Naive thymus-derived CD8-positive, alpha-beta T cell (primary cell): ENCODE results near the gene STRN3. TPM values are rescaled to one million over a fixed set of nuclear protein-coding genes. Genes with fewer than 3 reads are reported as not detected.

Experiments
- ATAC-seq, 2 donors: fragments of 150-1000 bp; cut with Tn5 transposase in 1 of 2; sonication (Bioruptor Pico), chemical (Tn5 transposase) in 1 of 2; 1 replicate in 1 of 2; 2 replicates in 1 of 2; pipeline ENCODE4 v1.10.0; 2021; ENCODE audit warnings: mild to moderate bottlenecking in 2 of 2, moderate library complexity in 2 of 2
- POLR2A ChIA-PET: fragments of 350-600 bp; sonication (Branson Sonifier 250); formaldehyde crosslinking; loops from one replicate; lab custom pipeline; 2021; ENCODE audit warnings: antibody characterized with exemption; lab: Charles Lee
- DNase-seq, 10 donors: peaks; one replicate each; pipeline versions ENCODE4 v3.0.0 to v3.0.0-alpha.2; 2020 to 2022
- H3K27ac Mint-ChIP-seq, 10 donors: one replicate each; pipeline ENCODE4 v1.8.0; 2020 to 2022; ENCODE audit warnings: mild to moderate bottlenecking in 10 of 10, mixed read lengths in 10 of 10, moderate library complexity in 4 of 10, inconsistent platforms in 1 of 10
- H3K27me3 Mint-ChIP-seq, 5 donors: one replicate each; pipeline ENCODE4 v1.8.0; 2021 to 2022; ENCODE audit warnings: mixed read lengths in 5 of 5
- H3K36me3 Mint-ChIP-seq, 3 donors: one replicate each; pipeline ENCODE4 v1.8.0; 2020 to 2022; ENCODE audit warnings: mixed read lengths in 3 of 3, mild to moderate bottlenecking in 2 of 3, inconsistent platforms in 1 of 3
- H3K4me1 Mint-ChIP-seq, 4 donors: one replicate each; pipeline ENCODE4 v1.8.0; 2021 to 2022; ENCODE audit warnings: mixed read lengths in 4 of 4
- H3K4me3 Mint-ChIP-seq, 10 donors: one replicate each; pipeline ENCODE4 v1.8.0; 2020 to 2022; ENCODE audit warnings: mild to moderate bottlenecking in 10 of 10, mixed read lengths in 10 of 10, moderate library complexity in 6 of 10, inconsistent platforms in 1 of 10
- H3K9me3 Mint-ChIP-seq, 9 donors: one replicate each; pipeline ENCODE4 v1.8.0; 2020 to 2022; ENCODE audit warnings: mixed read lengths in 9 of 9, mild to moderate bottlenecking in 3 of 9, inconsistent platforms in 1 of 9, moderate library complexity in 1 of 9
- polyA plus RNA-seq, 3 donors: library from polyadenylated mRNA; unstranded; fragments of 300-500 nt; fragmentation: Illumina TruSeq; gene quantifications; one replicate each; pipeline ENCODE4 v1.2.3, GENCODE V29; 2021
- total RNA-seq, 8 experiments: library from RNA in 2 of 8; stranded (reverse) in 2 of 8; gene quantifications; one replicate each; pipeline ENCODE4 v1.2.3 and lab custom pipeline; 2021 to 2026

Gene STRN3
- total and polyA plus RNA-seq, 5 experiments from 2014 or later: 3.0 to 26.8 (median 4.8) TPM

GRCh38 chr14:30888480-30889243 is 137.5 kb downstream of the STRN3 start:
- ATAC-seq (no peak), DNase-seq (no peak)
- H3K36me3 Mint-ChIP-seq: peaks cover 0 to 2% (median 0%) of the 10 kb centered on the region in 3 donors
- H3K4me3 Mint-ChIP-seq: no peak overlapping the region
- no peaks in the 10 kb centered on the region for H3K4me1 Mint-ChIP-seq
- H3K27me3 Mint-ChIP-seq: no peaks in the 10 kb centered on the region
- no peaks in the 10 kb centered on the region for H3K9me3 Mint-ChIP-seq
- POLR2A ChIA-PET: no interaction called here
- peak overlapping the region in 3 of 10 donors; percentile 15 to 79 (median 53) for H3K27ac Mint-ChIP-seq

DNA sequence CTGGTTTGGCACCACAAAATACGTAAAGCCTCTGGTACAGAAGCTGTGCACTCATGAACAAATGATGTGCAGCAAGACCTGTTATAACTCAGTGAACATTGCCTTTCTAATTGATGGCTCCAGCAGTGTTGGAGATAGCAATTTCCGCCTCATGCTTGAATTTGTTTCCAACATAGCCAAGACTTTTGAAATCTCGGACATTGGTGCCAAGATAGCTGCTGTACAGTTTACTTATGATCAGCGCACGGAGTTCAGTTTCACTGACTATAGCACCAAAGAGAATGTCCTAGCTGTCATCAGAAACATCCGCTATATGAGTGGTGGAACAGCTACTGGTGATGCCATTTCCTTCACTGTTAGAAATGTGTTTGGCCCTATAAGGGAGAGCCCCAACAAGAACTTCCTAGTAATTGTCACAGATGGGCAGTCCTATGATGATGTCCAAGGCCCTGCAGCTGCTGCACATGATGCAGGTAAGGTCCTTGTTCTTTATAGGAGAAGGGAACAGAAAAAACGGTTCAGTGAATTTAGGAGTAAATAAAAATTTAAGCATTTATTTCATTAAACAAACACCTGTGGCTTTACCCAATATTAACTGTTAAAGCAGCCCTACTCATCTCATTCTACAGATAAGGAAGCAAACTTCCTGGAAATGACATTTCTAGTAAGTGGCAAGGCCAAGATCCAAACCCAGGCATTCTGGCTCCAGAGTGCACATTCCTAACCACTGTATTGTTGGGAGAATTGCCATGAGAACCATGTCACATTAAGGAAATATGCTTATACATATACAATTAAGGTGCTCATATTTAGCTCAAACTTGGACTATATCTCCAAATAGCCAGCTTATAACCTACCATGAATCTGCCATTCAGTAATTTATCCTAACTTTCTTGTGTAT is 140.1 kb downstream of the STRN3 start:
- ATAC-seq: no peak
- Mint-ChIP-seq H3K9me3 (no peaks in the 10 kb centered on the region), H3K4me3 (no peak overlapping the region)

GRCh38 chr14:30884901-30885300 is 141.3 kb downstream of the STRN3 start:
- peak overlapping the region in 1 of 10 donors; percentile 23 for H3K27ac Mint-ChIP-seq
- H3K27me3 Mint-ChIP-seq: peaks cover 0 to 2% (median 0%) of the 10 kb centered on the region in 5 donors
- DNase-seq (no peak), ATAC-seq (no peak)
- H3K4me1 Mint-ChIP-seq: no peaks in the 10 kb centered on the region
- H3K9me3 Mint-ChIP-seq: no peaks in the 10 kb centered on the region
- POLR2A ChIA-PET: no interaction called here
- no peak overlapping the region for H3K4me3 Mint-ChIP-seq
- H3K36me3 Mint-ChIP-seq: no peaks in the 10 kb centered on the region

More for the DNA sequence above, 140.1 kb downstream of the STRN3 start:
- Mint-ChIP-seq H3K36me3 (no peaks in the 10 kb centered on the region), H3K4me1 (no peaks in the 10 kb centered on the region), H3K27me3 (no peaks in the 10 kb centered on the region), H3K27ac (peak overlapping the region in 1 of 10 donors; percentile 1)
- POLR2A ChIA-PET: no interaction called here
- no peak for DNase-seq

DNA sequence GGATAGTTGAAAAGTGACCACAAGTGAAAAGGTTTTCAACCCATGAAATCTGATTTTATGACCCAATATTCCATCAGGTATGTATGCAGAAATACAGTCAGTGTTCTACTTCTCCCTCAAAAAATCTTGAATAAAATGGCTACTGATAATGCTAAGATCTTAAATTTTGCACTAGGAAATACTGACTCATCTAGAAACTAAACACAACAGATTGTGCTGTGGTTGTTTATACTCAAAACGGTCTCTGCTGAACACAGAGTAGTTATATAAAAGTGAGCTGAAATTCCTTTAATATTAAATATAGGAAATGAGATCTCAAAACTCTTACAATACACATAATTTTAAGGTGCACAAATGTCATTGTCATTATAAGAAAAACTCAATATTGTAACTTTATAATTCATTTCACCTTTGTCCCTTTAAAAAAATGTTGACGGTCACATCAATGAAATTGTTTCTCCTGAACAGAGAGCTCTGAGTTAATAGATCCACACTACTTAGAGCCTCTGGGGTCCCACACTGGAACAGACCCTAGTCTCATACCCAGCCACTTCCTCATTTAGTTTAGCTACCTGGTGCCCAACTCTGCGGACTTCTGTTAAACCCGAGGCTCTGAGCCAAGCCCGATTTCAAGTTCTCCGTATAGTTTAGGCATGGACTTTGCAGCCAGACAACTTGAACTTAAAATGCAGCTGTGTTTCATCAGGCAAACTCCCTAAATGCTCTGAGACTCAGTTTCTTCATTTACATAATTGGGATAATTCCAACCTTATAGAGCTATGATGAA is 142.5 kb downstream of the STRN3 start:
- Mint-ChIP-seq H3K9me3 (no peaks in the 10 kb centered on the region), H3K4me3 (no peak overlapping the region), H3K4me1 (no peaks in the 10 kb centered on the region), H3K36me3 (no peaks in the 10 kb centered on the region), H3K27ac (no peak overlapping the region), H3K27me3 (peaks cover 0 to 7% (median 0%) of the 10 kb centered on the region in 5 donors)
- DNase-seq: no peak
- ATAC-seq: no peak
- POLR2A ChIA-PET: no interaction called here

DNA sequence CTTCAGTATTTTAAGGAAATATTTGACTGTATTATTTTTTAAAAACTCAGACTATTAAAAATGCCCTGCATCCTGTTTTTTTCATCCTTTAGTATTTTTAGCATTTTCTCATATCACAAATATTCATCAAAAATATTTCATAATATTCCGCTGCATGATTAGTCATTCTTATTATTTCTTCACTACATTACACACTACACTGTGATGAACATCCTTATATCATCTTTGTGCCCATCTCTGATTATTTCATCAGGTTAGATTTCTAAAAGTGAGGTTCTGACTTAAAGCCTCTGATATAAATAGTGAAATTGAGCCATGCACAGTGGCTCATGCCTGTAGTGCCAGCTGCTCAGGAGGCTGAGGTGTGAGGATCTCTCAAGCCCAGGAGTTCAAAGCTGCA is 143.7 kb downstream of the STRN3 start:
- DNase-seq (no peak), ATAC-seq (no peak)
- Mint-ChIP-seq H3K4me3 (no peak overlapping the region), H3K4me1 (no peaks in the 10 kb centered on the region), H3K9me3 (no peaks in the 10 kb centered on the region), H3K27ac (no peak overlapping the region), H3K27me3 (peaks cover 0 to 16% (median under 1%) of the 10 kb centered on the region in 5 donors), H3K36me3 (no peaks in the 10 kb centered on the region)
- POLR2A ChIA-PET: no interaction called here

- H3K4me1 Mint-ChIP-seq: peaks cover 3 to 18% (median 12%) of the 10 kb centered on the region in 4 donors
- peaks cover 0 to 3% (median 0%) of the 10 kb centered on the region in 3 donors for H3K36me3 Mint-ChIP-seq
- no peaks in the 10 kb centered on the region for H3K9me3 Mint-ChIP-seq
- no peak overlapping the region for H3K4me3 Mint-ChIP-seq
- H3K27me3 Mint-ChIP-seq: peaks cover 19 to 48% (median 31%) of the 10 kb centered on the region in 5 donors
- no peak overlapping the region for H3K27ac Mint-ChIP-seq
- POLR2A ChIA-PET: interaction anchor here (0.7 kb wide), 1 partner anchor 205 kb away, joined by 3 read pairs; no protein-coding TSS in a partner anchor
- ATAC-seq (no peak), DNase-seq (no peak)
Observed at GRCh38 chr14:30876692-30877091, 149.5 kb downstream of the STRN3 start.

DNA sequence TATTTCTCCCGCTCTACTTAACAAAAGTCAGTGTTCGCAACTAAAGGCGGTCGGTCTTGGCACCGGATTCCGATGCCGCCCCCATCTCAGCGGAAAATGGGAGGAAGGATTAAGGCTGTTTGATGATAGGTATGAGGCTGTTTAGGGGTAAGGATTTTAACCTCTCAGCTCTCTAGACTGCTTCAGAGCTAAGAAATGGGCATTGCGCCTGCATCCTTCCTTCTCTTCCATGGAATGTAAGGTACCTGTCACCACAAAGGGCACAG is 150.5 kb downstream of the STRN3 start:
- peak overlapping the region; percentile 69 to 90 (median 79) for H3K4me3 Mint-ChIP-seq
- H3K27ac Mint-ChIP-seq: no peak overlapping the region
- peaks cover 0 to 3% (median 0%) of the 10 kb centered on the region in 3 donors for H3K36me3 Mint-ChIP-seq
- peaks cover 3 to 18% (median 12%) of the 10 kb centered on the region in 4 donors for H3K4me1 Mint-ChIP-seq
- H3K27me3 Mint-ChIP-seq: peaks cover 19 to 52% (median 34%) of the 10 kb centered on the region in 5 donors
- DNase-seq: no peak
- ATAC-seq: no peak
- POLR2A ChIA-PET: no interaction called here
- H3K9me3 Mint-ChIP-seq: no peaks in the 10 kb centered on the region

- Mint-ChIP-seq H3K4me1 (peaks cover 3 to 18% (median 12%) of the 10 kb centered on the region in 4 donors), H3K27me3 (peaks cover 21 to 54% (median 36%) of the 10 kb centered on the region in 5 donors), H3K4me3 (peak overlapping the region; percentile 69 to 90 (median 79)), H3K9me3 (no peaks in the 10 kb centered on the region), H3K36me3 (peaks cover 0 to 3% (median 0%) of the 10 kb centered on the region in 3 donors), H3K27ac (no peak overlapping the region)
- POLR2A ChIA-PET: no interaction called here
- ATAC-seq: peak; percentile 34 to 37
- DNase-seq: peak in 2 of 10 donors; percentile 5
Observed at GRCh38 chr14:30874999-30875787, 151.0 kb downstream of the STRN3 start.

- Mint-ChIP-seq H3K9me3 (no peaks in the 10 kb centered on the region), H3K27ac (no peak within 1 kb of the TSS), H3K36me3 (peaks cover 0 to 3% (median 0%) of the 10 kb centered on the region in 3 donors), H3K27me3 (peaks cover 27 to 58% (median 41%) of the 10 kb centered on the region in 5 donors), H3K4me3 (peak within 1 kb of the TSS; percentile 69 to 90 (median 79)), H3K4me1 (peaks cover 3 to 18% (median 12%) of the 10 kb centered on the region in 4 donors)
- ATAC-seq (peak; percentile 67 to 83), DNase-seq (peak in 7 of 10 donors; percentile 11 to 65 (median 30))
- POLR2A ChIA-PET: no interaction called here
Observed at GRCh38 chr14:30874120-30874998, 151.8 kb downstream of the STRN3 start, which contains the start of gene COCH. Gene COCH, plus strand, starts transcription at chr14:30874559. Its CDS starts 380 bp downstream, at chr14:30874939.

DNA sequence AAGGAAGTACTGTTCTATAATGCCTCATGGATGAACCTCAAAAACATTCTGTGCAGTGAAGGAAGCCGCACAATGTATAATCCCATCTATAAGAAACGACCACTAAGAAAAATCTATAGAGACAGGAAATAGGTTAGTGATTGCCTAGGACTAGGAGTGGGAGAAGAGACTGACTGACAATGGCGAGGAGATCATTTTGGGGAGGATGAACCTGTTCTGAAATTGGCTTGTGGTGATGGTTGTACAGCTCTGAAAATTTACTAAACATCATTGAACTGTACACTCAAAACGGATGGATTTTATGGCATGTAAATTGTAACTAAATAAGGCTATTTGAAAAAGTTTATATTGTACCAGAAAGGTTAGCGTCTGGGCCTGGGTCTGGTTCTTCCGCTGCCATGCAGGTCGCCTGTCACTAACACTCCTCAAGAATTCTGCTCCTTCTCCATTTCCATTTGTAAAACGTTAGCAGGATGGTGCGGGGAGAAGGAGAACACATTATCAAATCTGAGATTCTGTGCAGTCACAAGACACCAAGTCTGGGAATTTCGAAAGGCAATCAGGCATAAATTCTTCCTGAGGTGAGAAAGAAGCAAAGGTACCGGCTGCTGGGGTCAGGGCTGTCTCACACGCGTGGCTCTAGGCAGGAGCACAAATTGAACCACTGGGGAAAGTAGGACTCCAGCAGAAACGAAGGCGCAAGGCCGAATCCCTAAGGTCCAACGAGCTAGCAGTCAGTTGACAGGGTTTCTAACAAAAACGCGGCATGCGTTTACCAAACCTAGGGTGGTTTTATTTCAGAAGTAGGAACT is 152.7 kb downstream of the STRN3 start:
- no peak for DNase-seq
- Mint-ChIP-seq H3K9me3 (no peaks in the 10 kb centered on the region), H3K4me1 (peaks cover 3 to 18% (median 12%) of the 10 kb centered on the region in 4 donors), H3K27me3 (peaks cover 31 to 60% (median 43%) of the 10 kb centered on the region in 5 donors), H3K36me3 (peaks cover 0 to 3% (median 0%) of the 10 kb centered on the region in 3 donors), H3K27ac (no peak overlapping the region), H3K4me3 (peak overlapping the region; percentile 33 to 83 (median 64))
- no peak for ATAC-seq
- POLR2A ChIA-PET: no interaction called here
